ENCODE data around the gene PSMA2.
"Not testable (repeated sequence)": the region's sequence is repeated elsewhere in the genome, so short reads cannot be mapped to it uniquely, and the experiment has no call there.

GRCh38 chr7:42885183-42885582, 46.8 kb downstream of the PSMA2 start:
- not testable (repeated sequence) for TF ChIP-seq CTCF (IDR thresholded peaks at IDR 0.05; ENCODE audit: insufficient read depth, low read length); POLR2AphosphoS5 (IDR thresholded peaks at IDR 0.05; ENCODE audit: low read depth); REST (IDR thresholded peaks at IDR 0.05; ENCODE audit: insufficient replicate concordance, low read depth); GABPA (IDR thresholded peaks at IDR 0.05; ENCODE audit: low read depth); SPI1 (IDR thresholded peaks at IDR 0.05; ENCODE audit: borderline replicate concordance, low read depth)

Measured in HL-60 (cell line).